Natural killer cell treated with Interleukin-12 subunit alpha and Interleukin-12 subunit beta and Interleukin-15 and Interleukin-18, amount 100 ng/mL, for 72 hours (primary cell): ENCODE results near the gene LRRC74A. TPM values are rescaled to one million over a fixed set of nuclear protein-coding genes. Genes with fewer than 3 reads are reported as not detected.

ENCODE experiments used
- ATAC-seq, 2 donors: fragments of 150-1000 bp; cut with Tn5 transposase in 1 of 2; sonication (Bioruptor Pico), chemical (Tn5 transposase) in 1 of 2; 2 replicates each; pipeline ENCODE4 v1.10.0; 2021
- DNase-seq: peaks from one replicate; pipeline ENCODE4 v3.0.0; 2022; ENCODE audit warnings: low spot score
- H3K27ac Mint-ChIP-seq, 2 donors: 1 replicate in 1 of 2; 2 replicates in 1 of 2; pipeline ENCODE4 v1.8.0; 2022; ENCODE audit warnings: mixed read lengths in 2 of 2, mild to moderate bottlenecking in 1 of 2, moderate library complexity in 1 of 2
- H3K27me3 Mint-ChIP-seq, 2 donors: 1 replicate in 1 of 2; 2 replicates in 1 of 2; pipeline ENCODE4 v1.8.0; 2022; ENCODE audit warnings: mixed read lengths in 2 of 2
- H3K36me3 Mint-ChIP-seq: one replicate; pipeline ENCODE4 v1.8.0; 2022; ENCODE audit warnings: mixed read lengths
- H3K4me1 Mint-ChIP-seq, 2 donors: 1 replicate in 1 of 2; 2 replicates in 1 of 2; pipeline ENCODE4 v1.8.0; 2022; ENCODE audit warnings: low read depth in 2 of 2, mixed read lengths in 2 of 2, mild to moderate bottlenecking in 1 of 2
- H3K4me3 Mint-ChIP-seq: one replicate; pipeline ENCODE4 v1.8.0; 2022; ENCODE audit warnings: mixed read lengths
- H3K9me3 Mint-ChIP-seq: 2 replicates; pipeline ENCODE4 v1.8.0; 2022; ENCODE audit warnings: mixed read lengths
- total RNA-seq, 2 donors: library from RNA; stranded (reverse); gene quantifications; one replicate each; pipeline ENCODE4 v1.2.3, GENCODE V29; 2022

The LRRC74A gene
- total RNA-seq, 2 donors from 2014 or later = not detected

- H3K36me3 Mint-ChIP-seq = no peaks in the 10 kb centered on the region
- H3K4me1 Mint-ChIP-seq = peaks cover 16 to 17% of the 10 kb centered on the region in 2 donors
- H3K27me3 Mint-ChIP-seq = peaks cover 2% of the 10 kb centered on the region in 2 donors
- no peak overlapping the region for H3K27ac Mint-ChIP-seq
- H3K4me3 Mint-ChIP-seq = no peak overlapping the region
- DNase-seq (no peak), ATAC-seq (no peak)
- H3K9me3 Mint-ChIP-seq = no peaks in the 10 kb centered on the region
These were observed 11.2 kb upstream of the LRRC74A start for GRCh38 chr14:76814726-76815645.

- ATAC-seq = no peak
- no peak overlapping the region for H3K27ac Mint-ChIP-seq
- DNase-seq = no peak
- H3K4me1 Mint-ChIP-seq = no peaks in the 10 kb centered on the region
- H3K9me3 Mint-ChIP-seq = no peaks in the 10 kb centered on the region
- H3K4me3 Mint-ChIP-seq = no peak overlapping the region
- H3K36me3 Mint-ChIP-seq = no peaks in the 10 kb centered on the region
- peaks cover 17 to 27% of the 10 kb centered on the region in 2 donors for H3K27me3 Mint-ChIP-seq
These were observed 5.5 kb upstream of the LRRC74A start for GRCh38 chr14:76820700-76821099.

- no peaks in the 10 kb centered on the region for H3K36me3 Mint-ChIP-seq
- ATAC-seq = no peak
These were observed 1.6 kb downstream of the LRRC74A start for GRCh38 chr14:76827696-76828296.

GRCh38 chr14:76828339-76829012 is 2.3 kb downstream of the LRRC74A start:
- Mint-ChIP-seq H3K4me1 (no peaks in the 10 kb centered on the region), H3K9me3 (no peaks in the 10 kb centered on the region), H3K27ac (no peak overlapping the region), H3K36me3 (no peaks in the 10 kb centered on the region), H3K27me3 (peaks cover 10 to 18% of the 10 kb centered on the region in 2 donors), H3K4me3 (no peak overlapping the region)
- no peak for DNase-seq
- ATAC-seq = no peak

More at GRCh38 chr14:76827696-76828296, 1.6 kb downstream of the LRRC74A start:
- H3K9me3 Mint-ChIP-seq = no peaks in the 10 kb centered on the region
- DNase-seq = no peak
- no peak overlapping the region for H3K4me3 Mint-ChIP-seq
- no peak overlapping the region for H3K27ac Mint-ChIP-seq
- H3K4me1 Mint-ChIP-seq = no peaks in the 10 kb centered on the region
- peaks cover 16% of the 10 kb centered on the region in 2 donors for H3K27me3 Mint-ChIP-seq

- no peak overlapping the region for H3K27ac Mint-ChIP-seq
- peaks cover 10 to 20% of the 10 kb centered on the region in 2 donors for H3K27me3 Mint-ChIP-seq
- H3K36me3 Mint-ChIP-seq = no peaks in the 10 kb centered on the region
- H3K4me3 Mint-ChIP-seq = no peak overlapping the region
- H3K9me3 Mint-ChIP-seq = no peaks in the 10 kb centered on the region
- no peaks in the 10 kb centered on the region for H3K4me1 Mint-ChIP-seq
- no peak for DNase-seq
- no peak for ATAC-seq
These were observed 2.8 kb downstream of the LRRC74A start for GRCh38 chr14:76829013-76829365.

GRCh38 chr14:76829650-76830421 is 3.6 kb downstream of the LRRC74A start:
- H3K4me3 Mint-ChIP-seq = no peak overlapping the region
- H3K4me1 Mint-ChIP-seq = no peaks in the 10 kb centered on the region
- no peak overlapping the region for H3K27ac Mint-ChIP-seq
- ATAC-seq (no peak), DNase-seq (no peak)
- H3K36me3 Mint-ChIP-seq = no peaks in the 10 kb centered on the region
- no peaks in the 10 kb centered on the region for H3K9me3 Mint-ChIP-seq
- H3K27me3 Mint-ChIP-seq = peaks cover 6 to 18% of the 10 kb centered on the region in 2 donors

DNA sequence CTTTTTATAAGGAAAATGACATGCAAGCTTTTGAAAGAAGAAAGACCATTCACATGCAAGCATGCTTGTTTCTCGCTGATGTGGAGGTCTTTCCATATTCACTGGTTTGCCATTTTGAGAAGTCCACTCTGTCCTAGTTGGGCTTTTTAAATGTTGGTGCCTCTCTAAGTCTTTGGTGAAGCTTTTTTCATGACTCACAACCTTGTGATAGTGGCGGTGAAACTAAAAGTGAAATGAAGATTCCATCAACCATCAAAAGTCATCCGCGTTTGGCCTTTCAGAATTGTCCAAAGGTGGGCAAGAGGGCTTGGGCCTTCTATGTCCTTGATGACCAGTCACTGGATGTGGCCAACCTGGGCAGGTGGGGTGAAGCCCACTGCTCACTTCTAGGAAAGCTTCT is 4.3 kb downstream of the LRRC74A start:
- ATAC-seq = no peak

GRCh38 chr14:76832503-76832988 is 6.3 kb downstream of the LRRC74A start:
- no peaks in the 10 kb centered on the region for H3K4me1 Mint-ChIP-seq
- no peaks in the 10 kb centered on the region for H3K36me3 Mint-ChIP-seq
- DNase-seq (no peak), ATAC-seq (no peak)
- H3K27me3 Mint-ChIP-seq = peaks cover 0 to 14% of the 10 kb centered on the region in 2 donors
- no peaks in the 10 kb centered on the region for H3K9me3 Mint-ChIP-seq
- H3K4me3 Mint-ChIP-seq = no peak overlapping the region
- H3K27ac Mint-ChIP-seq = no peak overlapping the region

More for the DNA sequence above, 4.3 kb downstream of the LRRC74A start:
- Mint-ChIP-seq H3K27me3 (peaks cover 0 to 14% of the 10 kb centered on the region in 2 donors), H3K36me3 (no peaks in the 10 kb centered on the region), H3K9me3 (no peaks in the 10 kb centered on the region), H3K4me1 (no peaks in the 10 kb centered on the region), H3K27ac (no peak overlapping the region), H3K4me3 (no peak overlapping the region)
- no peak for DNase-seq

DNA sequence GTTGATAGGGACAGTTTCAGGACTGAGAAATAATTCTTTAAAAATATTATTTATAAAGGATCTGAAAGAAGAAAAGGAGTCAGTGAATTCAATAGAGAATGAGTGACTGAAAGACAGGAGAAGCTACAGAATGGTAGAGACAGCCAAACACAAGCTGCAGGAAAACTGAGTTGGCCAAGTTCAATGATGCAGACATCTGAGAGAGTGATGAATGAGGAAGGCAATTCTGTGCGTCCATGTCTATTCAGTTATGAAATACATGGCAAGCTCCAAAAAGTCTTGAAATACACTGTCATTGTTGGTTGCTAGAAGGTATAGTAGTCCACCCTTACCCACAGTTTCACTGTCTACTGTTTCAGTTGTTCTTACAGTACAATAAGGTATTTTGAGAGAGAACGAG is 6.8 kb downstream of the LRRC74A start:
- H3K27me3 Mint-ChIP-seq = peaks cover 1 to 11% of the 10 kb centered on the region in 2 donors
- no peaks in the 10 kb centered on the region for H3K36me3 Mint-ChIP-seq
- no peak for DNase-seq
- H3K4me1 Mint-ChIP-seq = no peaks in the 10 kb centered on the region
- no peak for ATAC-seq
- H3K9me3 Mint-ChIP-seq = no peaks in the 10 kb centered on the region
- no peak overlapping the region for H3K4me3 Mint-ChIP-seq
- H3K27ac Mint-ChIP-seq = no peak overlapping the region

DNA sequence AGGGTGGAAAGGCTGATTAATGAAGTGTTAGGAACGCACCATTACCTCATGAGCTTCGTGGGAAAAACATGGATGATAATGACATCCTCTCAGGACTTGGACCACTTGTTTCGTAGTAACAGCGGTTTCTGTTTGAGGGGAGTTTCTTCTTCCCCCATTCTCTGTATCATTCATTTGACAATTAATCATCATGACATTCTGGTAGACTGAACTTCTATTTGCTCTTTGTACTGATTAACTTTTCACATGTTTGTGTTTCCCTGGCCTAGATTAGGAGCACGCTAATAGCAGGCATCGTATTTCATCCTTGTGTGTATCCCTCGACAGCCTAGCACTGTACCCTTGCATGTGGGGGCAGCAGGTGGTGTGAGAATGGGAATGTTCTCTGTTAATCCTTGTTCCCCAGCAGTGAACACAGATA is 8.0 kb downstream of the LRRC74A start:
- Mint-ChIP-seq H3K4me1 (no peaks in the 10 kb centered on the region), H3K27ac (no peak overlapping the region), H3K4me3 (no peak overlapping the region), H3K9me3 (no peaks in the 10 kb centered on the region), H3K36me3 (no peaks in the 10 kb centered on the region), H3K27me3 (peaks cover 9 to 15% of the 10 kb centered on the region in 2 donors)
- no peak for ATAC-seq
- DNase-seq = no peak

GRCh38 chr14:76836029-76836630 is 9.9 kb downstream of the LRRC74A start:
- ATAC-seq = no peak
- Mint-ChIP-seq H3K9me3 (no peaks in the 10 kb centered on the region), H3K36me3 (no peaks in the 10 kb centered on the region), H3K4me1 (no peaks in the 10 kb centered on the region), H3K4me3 (no peak overlapping the region), H3K27me3 (peaks cover 9 to 13% of the 10 kb centered on the region in 2 donors), H3K27ac (no peak overlapping the region)
- DNase-seq = no peak

GRCh38 chr14:76837524-76837923 is 11.3 kb downstream of the LRRC74A start:
- ATAC-seq = no peak
- no peak overlapping the region for H3K4me3 Mint-ChIP-seq
- H3K36me3 Mint-ChIP-seq = no peaks in the 10 kb centered on the region

GRCh38 chr14:76842414-76842813 is 16.2 kb downstream of the LRRC74A start:
- Mint-ChIP-seq H3K36me3 (no peaks in the 10 kb centered on the region), H3K4me3 (no peak overlapping the region), H3K27ac (no peak overlapping the region), H3K9me3 (no peaks in the 10 kb centered on the region), H3K27me3 (peaks cover 21 to 25% of the 10 kb centered on the region in 2 donors), H3K4me1 (peaks cover 0 to 3% of the 10 kb centered on the region in 2 donors)
- DNase-seq (no peak), ATAC-seq (no peak)

More at GRCh38 chr14:76837524-76837923, 11.3 kb downstream of the LRRC74A start:
- DNase-seq = no peak
- H3K4me1 Mint-ChIP-seq = no peaks in the 10 kb centered on the region
- H3K9me3 Mint-ChIP-seq = no peaks in the 10 kb centered on the region
- peaks cover 9 to 14% of the 10 kb centered on the region in 2 donors for H3K27me3 Mint-ChIP-seq
- H3K27ac Mint-ChIP-seq = no peak overlapping the region
